Fibroblast of lung (primary cell): ENCODE data around the gene SNPH. TPM values are rescaled to one million over a fixed set of nuclear protein-coding genes. Genes with fewer than 3 reads are reported as not detected.

Experiments used
- DNase-seq, 2 donors: peaks; one replicate each; pipeline versions ENCODE4 v3.0.0 to v3.0.0-alpha.2; 2010; ENCODE audit warnings: low read depth in 2 of 2
- H2AFZ ChIP-seq: 2 replicates; pipeline ENCODE4 v1.5.1; 2012; ENCODE audit warnings: low read length, control low read depth, inconsistent platforms
- H3K27ac ChIP-seq: 2 replicates; pipeline ENCODE4 v1.5.1; 2011; ENCODE audit warnings: low read length, control low read depth; ENCODE audit not compliant: insufficient read depth
- H3K27me3 ChIP-seq: 2 replicates; pipeline ENCODE4 v1.5.1; 2011; ENCODE audit warnings: mild to moderate bottlenecking, low read length; ENCODE audit not compliant: control insufficient read depth, insufficient read depth
- H3K36me3 ChIP-seq: 2 replicates; pipeline ENCODE4 v1.5.1; 2011; ENCODE audit warnings: low read length; ENCODE audit not compliant: control insufficient read depth, insufficient read depth
- H3K4me1 ChIP-seq: 2 replicates; pipeline ENCODE4 v1.5.1; 2011; ENCODE audit warnings: low read length; ENCODE audit not compliant: control insufficient read depth, insufficient read depth; ENCODE audit errors: extremely low read depth
- H3K4me2 ChIP-seq: 2 replicates; pipeline ENCODE4 v1.5.1; 2011; ENCODE audit warnings: low read length, control low read depth; ENCODE audit not compliant: insufficient read depth; ENCODE audit errors: extremely low read depth
- H3K4me3 ChIP-seq, 4 experiments: fragments of 200-600 bp in 1 of 4; sonication (generic) in 1 of 4; replicated peaks in 1 of 4; 2 replicates each; pipeline ENCODE4 v1.5.1; 2011 to 2016; ENCODE audit warnings: low read length in 4 of 4, low read depth in 3 of 4, mild to moderate bottlenecking in 3 of 4, control low read depth in 2 of 4, inconsistent platforms in 1 of 4, mixed read lengths in 1 of 4; ENCODE audit not compliant: insufficient read depth in 1 of 4; ENCODE audit errors: control extremely low read depth in 1 of 4
- H3K79me2 ChIP-seq: 2 replicates; pipeline ENCODE4 v1.5.1; 2012; ENCODE audit warnings: mild to moderate bottlenecking, low read length, inconsistent platforms; ENCODE audit not compliant: control insufficient read depth, insufficient read depth
- H3K9ac ChIP-seq: 2 replicates; pipeline ENCODE4 v1.5.1; 2011; ENCODE audit warnings: mild to moderate bottlenecking, low read length, control low read depth; ENCODE audit not compliant: insufficient read depth
- H3K9me3 ChIP-seq: 2 replicates; pipeline ENCODE4 v1.5.1; 2012; ENCODE audit warnings: low read depth, low read length; ENCODE audit not compliant: control insufficient read depth, insufficient read depth
- H4K20me1 ChIP-seq: 2 replicates; pipeline ENCODE4 v1.5.1; 2011; ENCODE audit warnings: low read length; ENCODE audit not compliant: control insufficient read depth, insufficient read depth; ENCODE audit errors: extremely low read depth
- CTCF ChIP-seq, 2 donors: IDR thresholded peaks in 1 of 2; conservative IDR thresholded peaks in 1 of 2; 1 replicate in 1 of 2; 2 replicates in 1 of 2; pipeline ENCODE4 v1.5.1; 2011 to 2012; ENCODE audit warnings: low read length in 2 of 2, control low read depth in 1 of 2, inconsistent platforms in 1 of 2, low read depth in 1 of 2, mild to moderate bottlenecking in 1 of 2
- EZH2 ChIP-seq: IDR thresholded peaks from 2 replicates; pipeline ENCODE4 v1.5.1; 2012; ENCODE audit warnings: low read length, control low read depth, mild to moderate bottlenecking; ENCODE audit errors: missing control alignments
- polyA plus RNA-seq, 2 donors: library from polyadenylated mRNA; depleted of rRNA in 1 of 2; stranded (reverse) in 1 of 2; unstranded in 1 of 2; fragments of >200 nt; gene quantifications; 2 replicates each; pipeline ENCODE4 v1.2.1, GENCODE V29; 2011 to 2012; ENCODE audit warnings: missing spikeins in 1 of 2
- total RNA-seq: library from RNA; depleted of rRNA; stranded (reverse); fragments of >200 nt; gene quantifications from 2 replicates; pipeline ENCODE4 v1.2.1, GENCODE V29; 2014

The SNPH gene
- total and polyA plus RNA-seq, 2 donors (not counting 1 experiment from before 2014, with no cell fraction given), result 0.85 to 18.5 TPM

DNA sequence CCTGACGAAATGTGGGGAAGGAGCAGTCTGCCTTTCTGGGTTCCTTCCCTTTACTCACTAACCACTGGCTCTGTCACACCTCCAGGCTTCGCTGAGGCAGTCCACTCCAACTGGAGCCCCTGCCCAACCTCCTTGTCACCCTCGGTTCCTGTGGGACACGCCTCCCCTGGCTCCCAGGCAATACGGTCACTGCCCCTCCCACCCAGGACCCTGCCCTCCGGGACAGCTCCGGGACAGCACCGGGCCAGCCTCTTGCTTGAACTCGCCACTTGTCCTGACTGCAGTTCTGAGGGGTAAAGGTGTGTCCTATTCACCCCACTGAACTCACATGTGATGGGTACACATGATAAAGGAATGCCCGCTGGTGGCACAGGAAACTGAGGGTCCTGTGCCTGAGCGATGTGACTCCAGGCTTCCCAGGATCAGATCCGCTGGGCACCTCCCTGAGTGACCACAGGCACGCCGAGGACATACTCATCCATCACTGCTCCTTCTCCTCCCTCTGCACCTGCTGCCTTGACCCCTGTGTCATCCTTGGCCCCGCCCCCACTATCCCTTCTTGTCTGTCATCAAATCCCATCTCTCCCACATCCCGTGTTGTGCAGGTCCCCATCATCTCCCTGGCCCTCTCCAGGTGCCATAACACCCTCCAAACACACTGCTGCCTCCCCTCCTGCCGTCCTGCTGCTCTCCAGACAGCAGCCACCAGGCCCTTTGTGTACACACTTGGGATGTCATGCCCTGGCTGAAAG, 55.0 kb downstream of the SNPH start:
- Histone ChIP-seq H3K4me2 (no peak overlapping the region), H3K27me3 (no peaks in the 10 kb centered on the region), H3K36me3 (no peaks in the 10 kb centered on the region), H2AFZ (no peak overlapping the region), H3K4me3 (no peak overlapping the region), H4K20me1 (no peaks in the 10 kb centered on the region), H3K4me1 (peaks cover 24% of the 10 kb centered on the region), H3K27ac (no peak overlapping the region), H3K9ac (no peak overlapping the region), H3K79me2 (no peaks in the 10 kb centered on the region), H3K9me3 (no peaks in the 10 kb centered on the region)
- no peak for DNase-seq
- no peak for TF ChIP-seq EZH2
- TF ChIP-seq CTCF (conservative IDR thresholded peaks at IDR 0.05 in 1 of 2, IDR thresholded peaks at IDR 0.05 in 1 of 2; ENCODE audit: low read depth in 1 of 2, low read length in 2 of 2), result no peak

DNA sequence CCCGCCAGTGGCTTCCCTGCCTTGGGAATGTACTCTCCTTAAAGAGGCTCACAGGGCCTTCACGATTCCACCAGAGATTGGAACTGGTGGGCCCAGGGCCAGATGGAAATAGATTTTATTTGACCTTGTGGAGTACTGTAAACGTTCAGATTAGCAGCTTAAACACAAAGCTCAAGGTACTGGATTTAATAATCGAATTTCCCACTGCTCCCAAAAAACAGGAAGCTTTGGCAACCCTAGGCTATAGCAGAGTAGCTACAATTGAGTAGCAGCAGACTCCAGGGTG, 55.5 kb downstream of the SNPH start:
- H2AFZ ChIP-seq, result no peak overlapping the region
- H3K4me3 ChIP-seq, result no peak overlapping the region
- no peaks in the 10 kb centered on the region for H3K36me3 ChIP-seq
- peaks cover 27% of the 10 kb centered on the region for H3K4me1 ChIP-seq
- no peak overlapping the region for H3K4me2 ChIP-seq
- no peak overlapping the region for H3K27ac ChIP-seq
- no peaks in the 10 kb centered on the region for H3K27me3 ChIP-seq
- no peaks in the 10 kb centered on the region for H4K20me1 ChIP-seq
- H3K9me3 ChIP-seq, result no peaks in the 10 kb centered on the region
- H3K79me2 ChIP-seq, result peaks cover 2% of the 10 kb centered on the region
- TF ChIP-seq CTCF (conservative IDR thresholded peaks at IDR 0.05 in 1 of 2, IDR thresholded peaks at IDR 0.05 in 1 of 2; ENCODE audit: low read depth in 1 of 2, low read length in 2 of 2) (no peak), EZH2 (no peak)
- DNase-seq, result no peak
- H3K9ac ChIP-seq, result no peak overlapping the region

DNA sequence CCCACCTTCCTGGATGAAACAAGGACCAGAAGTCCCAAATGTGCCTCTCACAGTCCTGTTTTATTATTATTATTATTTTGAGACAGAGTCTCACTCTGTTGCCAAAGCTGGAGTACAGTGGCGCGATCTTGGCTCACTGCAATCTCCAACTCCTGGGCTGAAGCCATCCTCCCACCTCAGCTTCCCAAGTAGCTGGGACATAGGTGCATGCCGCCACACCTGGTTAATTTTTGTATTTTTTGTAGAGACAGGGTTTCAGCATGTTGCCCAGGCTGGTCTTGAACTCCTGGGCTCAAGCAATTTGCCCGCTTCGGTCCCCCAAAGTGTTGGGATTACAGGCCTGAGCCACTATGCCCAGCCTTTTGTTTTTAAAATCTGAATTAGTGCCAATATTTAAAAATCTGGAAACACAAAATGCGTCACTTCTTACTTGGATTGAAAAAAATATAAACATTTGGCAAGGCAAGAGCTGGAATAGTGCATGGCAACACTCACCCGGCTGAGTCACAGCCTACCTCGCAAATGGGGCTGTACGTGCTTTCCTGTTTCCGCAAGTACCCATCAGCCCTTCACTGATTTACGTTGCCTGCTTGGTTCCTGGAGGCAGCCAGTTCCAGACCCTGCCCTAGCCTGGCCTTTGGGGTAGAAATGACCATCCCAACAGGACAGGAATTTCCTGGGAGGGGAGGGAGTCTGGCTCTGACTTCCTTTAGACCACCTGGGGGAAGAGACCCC, 56.6 kb downstream of the SNPH start:
- H3K9me3 ChIP-seq, result no peaks in the 10 kb centered on the region
- TF ChIP-seq CTCF (conservative IDR thresholded peaks at IDR 0.05 in 1 of 2, IDR thresholded peaks at IDR 0.05 in 1 of 2; ENCODE audit: low read depth in 1 of 2, low read length in 2 of 2) (no peak), EZH2 (no peak)
- H3K4me1 ChIP-seq, result peaks cover 35% of the 10 kb centered on the region
- peak overlapping the region; percentile 66 for H2AFZ ChIP-seq
- no peaks in the 10 kb centered on the region for H3K36me3 ChIP-seq
- no peaks in the 10 kb centered on the region for H4K20me1 ChIP-seq
- peak overlapping the region; percentile 99 for H3K27ac ChIP-seq
- peak overlapping the region; percentile 60 for H3K4me2 ChIP-seq
- H3K9ac ChIP-seq, result peak overlapping the region; percentile 51
- peaks cover 9% of the 10 kb centered on the region for H3K79me2 ChIP-seq
- peak; percentile 96 to 99 for DNase-seq
- no peaks in the 10 kb centered on the region for H3K27me3 ChIP-seq
- H3K4me3 ChIP-seq, result no peak overlapping the region
